HCT116 (cell line): Measurements from ENCODE around the gene COX18. TPM values are rescaled to one million over a fixed set of nuclear protein-coding genes. Genes with fewer than 3 reads are reported as not detected.

Experiments used
- ATAC-seq: fragments of 200-7000 bp; cut with Tn5 transposase; 2 replicates; pipeline ENCODE4 v1.9.1; 2020; ENCODE audit warnings: mild to moderate bottlenecking, moderate library complexity
- BruUV-seq: library from RNA; stranded (reverse); fragments of 400-500 nt; replicated peaks from 2 replicates; lab custom pipeline; 2021; lab: Mats Ljungman, UMichigan
- CTCF ChIA-PET: fragments of 300-600 bp; sonication (Branson Sonifier 250); formaldehyde crosslinking; loops from one replicate; lab custom pipeline; 2021; ENCODE audit warnings: antibody characterized with exemption; lab: Charles Lee
- POLR2A ChIA-PET: fragments of 300-600, 350-600 bp; sonication (Branson Sonifier 250); formaldehyde crosslinking; loops from one replicate; lab custom pipeline; 2021; ENCODE audit warnings: antibody characterized with exemption; lab: Charles Lee
- RAD21 ChIA-PET, 2 experiments: fragments of 300-600 bp; sonication (Branson Sonifier 250); formaldehyde crosslinking; loops; one replicate each; lab custom pipeline; 2023; ENCODE audit warnings: low total read pairs in 2 of 2; ENCODE audit not compliant: uncharacterized antibody in 2 of 2, unreplicated experiment in 2 of 2, low non-redundant PET in 1 of 2; lab: Charles Lee
- DNase-seq: peaks from one replicate; pipeline ENCODE4 v3.0.0-alpha.2; 2010; ENCODE audit warnings: low read depth, low spot score
- H2AFZ ChIP-seq: fragments of 200-600 bp; shearing (Covaris generic), sonication (generic); 2 replicates; pipeline ENCODE4 v1.6.1; 2017; ENCODE audit warnings: low read depth, mixed run types, mixed read lengths, antibody characterized with exemption, low read length; ENCODE audit not compliant: poor library complexity, severe bottlenecking
- H3K27ac ChIP-seq: 2 replicates; pipeline ENCODE4 v1.5.1; 2012; ENCODE audit warnings: low read depth, low read length
- H3K27me3 ChIP-seq: fragments of 200-600 bp; sonication (generic); 2 replicates; pipeline ENCODE4 v1.6.1; 2016; ENCODE audit warnings: mixed run types, low read length, mixed read lengths; ENCODE audit not compliant: insufficient read depth
- H3K36me3 ChIP-seq, 2 experiments: fragments of 200-500 bp in 1 of 2; fragments of 200-600 bp in 1 of 2; sonication (Bioruptor generic) in 1 of 2; sonication (generic) in 1 of 2; 2 replicates each; pipeline versions ENCODE4 v1.5.1 to v1.6.1; 2014 to 2016; ENCODE audit warnings: low read length in 2 of 2, inconsistent platforms in 1 of 2, mixed read lengths in 1 of 2, mixed run types in 1 of 2; ENCODE audit not compliant: insufficient read depth in 2 of 2, control insufficient read depth in 1 of 2
- H3K4me1 ChIP-seq, 2 experiments: fragments of 200-600 bp in 1 of 2; sonication (generic) in 1 of 2; 2 replicates each; pipeline versions ENCODE4 v1.5.1 to v1.6.1; 2012 to 2017; ENCODE audit warnings: low read length in 2 of 2, inconsistent platforms in 1 of 2, mild to moderate bottlenecking in 1 of 2, mixed read lengths in 1 of 2, mixed run types in 1 of 2, moderate library complexity in 1 of 2; ENCODE audit not compliant: insufficient read depth in 2 of 2, control insufficient read depth in 1 of 2
- H3K4me2 ChIP-seq: fragments of 200-600 bp; sonication (generic); 2 replicates; pipeline ENCODE4 v1.6.1; 2017; ENCODE audit warnings: mixed run types, low read length, mixed read lengths
- H3K4me3 ChIP-seq, 2 experiments: fragments of 200-600 bp in 1 of 2; sonication (generic) in 1 of 2; replicated peaks in 1 of 2; 2 replicates each; pipeline ENCODE4 v1.5.1; 2011 to 2016; ENCODE audit warnings: low read length in 2 of 2, control low read depth in 1 of 2, low read depth in 1 of 2, mild to moderate bottlenecking in 1 of 2, mixed read lengths in 1 of 2, mixed run types in 1 of 2
- H3K79me2 ChIP-seq: fragments of 200-600 bp; sonication (generic); 2 replicates; pipeline ENCODE4 v1.6.1; 2017; ENCODE audit warnings: mild to moderate bottlenecking, mixed run types, low read length, moderate library complexity, mixed read lengths; ENCODE audit not compliant: insufficient read depth
- H3K9ac ChIP-seq: fragments of 200-600 bp; sonication (generic); 2 replicates; pipeline ENCODE4 v1.6.1; 2016; ENCODE audit warnings: low read length, mixed read lengths
- H3K9me2 ChIP-seq: fragments of 200-600 bp; sonication (generic), shearing (Covaris generic); 2 replicates; pipeline ENCODE4 v1.6.1; 2017; ENCODE audit warnings: mixed run types, mild to moderate bottlenecking, moderate library complexity; ENCODE audit not compliant: insufficient read depth
- H3K9me3 ChIP-seq, 2 experiments: fragments of 200-500 bp in 1 of 2; fragments of 200-600 bp in 1 of 2; sonication (Bioruptor generic) in 1 of 2; sonication (generic) in 1 of 2; 2 replicates each; pipeline ENCODE4 v1.6.1; 2014 to 2017; ENCODE audit warnings: low read length in 2 of 2, mixed read lengths in 2 of 2, inconsistent platforms in 1 of 2, low read depth in 1 of 2, mild to moderate bottlenecking in 1 of 2, mixed run types in 1 of 2, moderate library complexity in 1 of 2; ENCODE audit not compliant: control insufficient read depth in 1 of 2, insufficient read depth in 1 of 2
- H4K20me1 ChIP-seq: fragments of 200-600 bp; sonication (generic), shearing (Covaris generic); 2 replicates; pipeline ENCODE4 v1.6.1; 2017; ENCODE audit warnings: mixed run types, mild to moderate bottlenecking, moderate library complexity; ENCODE audit not compliant: insufficient read depth
- CBX3 ChIP-seq: IDR thresholded peaks from 2 replicates; pipeline ENCODE4 v1.6.1; 2012; ENCODE audit warnings: low read depth
- CEBPB ChIP-seq: IDR thresholded peaks from 2 replicates; pipeline ENCODE4 v1.6.1; 2012; ENCODE audit warnings: low read depth
- EZH2 ChIP-seq: fragments of 200-600 bp; sonication (generic); IDR thresholded peaks from 2 replicates; pipeline ENCODE4 v1.6.1; 2017; ENCODE audit warnings: antibody characterized with exemption, mixed run types
- EZH2phosphoT487 ChIP-seq: fragments of 200-600 bp; IDR thresholded peaks from 2 replicates; pipeline ENCODE4 v1.6.1; 2018; ENCODE audit warnings: antibody characterized with exemption, borderline replicate concordance
- FOSL1 ChIP-seq: IDR thresholded peaks from 2 replicates; pipeline ENCODE4 v1.6.1; 2012; ENCODE audit warnings: low read depth
- JUND ChIP-seq: IDR thresholded peaks from 2 replicates; pipeline ENCODE4 v1.6.1; 2012
- POLR2A ChIP-seq: IDR thresholded peaks from 2 replicates; pipeline ENCODE4 v1.7.0; 2011; ENCODE audit warnings: borderline replicate concordance; ENCODE audit not compliant: insufficient read depth, insufficient read length; ENCODE audit errors: extremely low read depth
- POLR2AphosphoS5 ChIP-seq: IDR thresholded peaks from 2 replicates; pipeline ENCODE4 v1.6.1; 2011; ENCODE audit warnings: mild to moderate bottlenecking, low read depth, low read length, moderate library complexity
- SRF ChIP-seq: IDR thresholded peaks from 2 replicates; pipeline ENCODE4 v1.6.1; 2012; ENCODE audit warnings: low read depth
- YY1 ChIP-seq: IDR thresholded peaks from 2 replicates; pipeline ENCODE4 v1.6.1; 2011; ENCODE audit warnings: low read length, low read depth, moderate library complexity, mild to moderate bottlenecking; ENCODE audit not compliant: insufficient replicate concordance; ENCODE audit errors: extremely low read depth
- ZFX ChIP-seq: fragments of 450-650 bp; IDR thresholded peaks from 2 replicates; pipeline ENCODE4 v1.6.1; 2017
- ZNF274 ChIP-seq: fragments of 200-500 bp; sonication (Bioruptor generic); IDR thresholded peaks from 2 replicates; pipeline ENCODE4 v1.6.1; 2014; ENCODE audit warnings: mild to moderate bottlenecking, low read depth, low read length, inconsistent platforms
- intact Hi-C: fragments of 100-400 bp; cut with micrococcal nuclease; formaldehyde crosslinking; loops from 2 replicates; pipeline ENCODE4 v1.10.0; 2022
- total RNA-seq: library from RNA; stranded (reverse); gene quantifications from one replicate; pipeline ENCODE4 v1.2.1, GENCODE V29; 2021; ENCODE audit not compliant: unreplicated experiment
- TF ChIP-seq, protein P1 (sequence below): IDR thresholded peaks from 2 replicates; pipeline ENCODE4 v1.6.1; 2012; ENCODE audit warnings: low read depth
- TF ChIP-seq, protein P2 (sequence below), 3 experiments: fragments of 200-600 bp in 1 of 3; sonication (generic) in 1 of 3; IDR thresholded peaks in 2 of 3; conservative IDR thresholded peaks in 1 of 3; 2 replicates each; pipeline ENCODE4 v1.5.1; 2012 to 2017; ENCODE audit warnings: low read depth in 2 of 3, low read length in 2 of 3, antibody characterized with exemption in 1 of 3, borderline replicate concordance in 1 of 3, control low read depth in 1 of 3, mild to moderate bottlenecking in 1 of 3, mixed read lengths in 1 of 3, mixed run types in 1 of 3, moderate library complexity in 1 of 3; ENCODE audit not compliant: insufficient read depth in 1 of 3
- TF ChIP-seq, protein P3 (sequence below): IDR thresholded peaks from 2 replicates; pipeline ENCODE4 v1.6.1; 2012

The COX18 gene
- total RNA-seq, 1 experiment from 2014 or later = 12.5 TPM

DNA sequence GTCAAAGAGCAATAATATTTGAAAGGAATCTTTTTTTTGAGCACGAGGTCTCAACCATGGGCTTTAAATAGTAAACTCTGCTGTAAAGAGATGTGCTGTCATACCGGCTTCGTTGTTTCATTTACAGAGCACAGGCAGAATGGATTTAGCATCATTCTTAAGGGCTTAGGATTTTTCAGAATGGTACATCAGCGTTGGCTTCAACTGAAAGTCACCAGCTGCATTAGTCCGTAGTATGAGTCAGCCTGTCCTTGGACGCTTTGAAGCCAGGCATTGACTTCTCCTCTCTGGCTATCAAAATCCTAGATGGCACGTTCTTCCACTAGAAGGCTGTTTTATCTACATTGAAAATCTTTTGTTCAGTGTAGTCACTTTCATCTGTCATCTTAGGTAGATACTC is 23.6 kb downstream of the COX18 start:
- BruUV-seq = no TSS peak
- POLR2A ChIA-PET = no interaction called here
- DNase-seq = no peak

DNA sequence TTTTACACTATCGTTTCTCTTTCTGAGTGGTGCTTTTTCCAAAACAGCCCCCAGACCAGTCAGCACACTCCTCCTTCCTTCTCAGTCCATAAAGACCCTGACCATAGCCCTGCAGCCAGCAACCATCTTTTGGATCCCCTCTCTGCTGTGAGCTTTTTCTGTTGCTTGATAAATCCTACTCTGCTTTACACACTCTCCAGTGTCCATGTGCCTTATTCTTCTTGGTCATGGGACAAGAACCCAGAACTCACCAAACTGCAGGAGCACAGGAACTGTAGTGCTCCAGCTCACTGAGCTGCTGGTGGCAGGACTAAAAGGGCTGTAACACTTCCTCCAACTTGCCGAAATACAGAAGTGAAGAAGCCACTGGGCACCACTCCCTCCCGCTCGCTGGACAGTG is 32.5 kb downstream of the COX18 start:
- BruUV-seq = no TSS peak
- no peaks in the 10 kb centered on the region for H3K9me2 ChIP-seq
- H3K9ac ChIP-seq = no peak overlapping the region
- ATAC-seq (no peak), DNase-seq (no peak)
- intact Hi-C loops = loop anchor here (5.0 kb wide), 1 partner anchor 220 kb away; the partner anchor contains the start of gene ANKRD17
- no peaks in the 10 kb centered on the region for H3K36me3 ChIP-seq
- no peak overlapping the region for H3K4me3 ChIP-seq
- RAD21 ChIA-PET = no interaction called here
- CTCF ChIA-PET = no interaction called here
- H3K27ac ChIP-seq = no peak overlapping the region
- no peaks in the 10 kb centered on the region for H3K27me3 ChIP-seq
- no peak overlapping the region for H2AFZ ChIP-seq
- H3K4me1 ChIP-seq = peaks cover 0 to 3% of the 10 kb centered on the region in 2 experiments; a peak in 1 of 4 replicates
- H4K20me1 ChIP-seq = no peaks in the 10 kb centered on the region
- H3K4me2 ChIP-seq = no peak overlapping the region
- peaks cover 9 to 12% of the 10 kb centered on the region in 2 experiments; a peak in 3 of 4 replicates for H3K9me3 ChIP-seq
- no peaks in the 10 kb centered on the region for H3K79me2 ChIP-seq
- POLR2A ChIA-PET = no interaction called here
- TF ChIP-seq EZH2phosphoT487 (no peak), POLR2A (no peak), YY1 (no peak), ZNF274 (no peak), CBX3 (no peak), FOSL1 (no peak), EZH2 (no peak), JUND (no peak), POLR2AphosphoS5 (no peak), CEBPB (no peak), SRF (no peak)
- TF ChIP-seq, protein P1, sequence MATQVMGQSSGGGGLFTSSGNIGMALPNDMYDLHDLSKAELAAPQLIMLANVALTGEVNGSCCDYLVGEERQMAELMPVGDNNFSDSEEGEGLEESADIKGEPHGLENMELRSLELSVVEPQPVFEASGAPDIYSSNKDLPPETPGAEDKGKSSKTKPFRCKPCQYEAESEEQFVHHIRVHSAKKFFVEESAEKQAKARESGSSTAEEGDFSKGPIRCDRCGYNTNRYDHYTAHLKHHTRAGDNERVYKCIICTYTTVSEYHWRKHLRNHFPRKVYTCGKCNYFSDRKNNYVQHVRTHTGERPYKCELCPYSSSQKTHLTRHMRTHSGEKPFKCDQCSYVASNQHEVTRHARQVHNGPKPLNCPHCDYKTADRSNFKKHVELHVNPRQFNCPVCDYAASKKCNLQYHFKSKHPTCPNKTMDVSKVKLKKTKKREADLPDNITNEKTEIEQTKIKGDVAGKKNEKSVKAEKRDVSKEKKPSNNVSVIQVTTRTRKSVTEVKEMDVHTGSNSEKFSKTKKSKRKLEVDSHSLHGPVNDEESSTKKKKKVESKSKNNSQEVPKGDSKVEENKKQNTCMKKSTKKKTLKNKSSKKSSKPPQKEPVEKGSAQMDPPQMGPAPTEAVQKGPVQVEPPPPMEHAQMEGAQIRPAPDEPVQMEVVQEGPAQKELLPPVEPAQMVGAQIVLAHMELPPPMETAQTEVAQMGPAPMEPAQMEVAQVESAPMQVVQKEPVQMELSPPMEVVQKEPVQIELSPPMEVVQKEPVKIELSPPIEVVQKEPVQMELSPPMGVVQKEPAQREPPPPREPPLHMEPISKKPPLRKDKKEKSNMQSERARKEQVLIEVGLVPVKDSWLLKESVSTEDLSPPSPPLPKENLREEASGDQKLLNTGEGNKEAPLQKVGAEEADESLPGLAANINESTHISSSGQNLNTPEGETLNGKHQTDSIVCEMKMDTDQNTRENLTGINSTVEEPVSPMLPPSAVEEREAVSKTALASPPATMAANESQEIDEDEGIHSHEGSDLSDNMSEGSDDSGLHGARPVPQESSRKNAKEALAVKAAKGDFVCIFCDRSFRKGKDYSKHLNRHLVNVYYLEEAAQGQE = no peak
- TF ChIP-seq, protein P2, sequence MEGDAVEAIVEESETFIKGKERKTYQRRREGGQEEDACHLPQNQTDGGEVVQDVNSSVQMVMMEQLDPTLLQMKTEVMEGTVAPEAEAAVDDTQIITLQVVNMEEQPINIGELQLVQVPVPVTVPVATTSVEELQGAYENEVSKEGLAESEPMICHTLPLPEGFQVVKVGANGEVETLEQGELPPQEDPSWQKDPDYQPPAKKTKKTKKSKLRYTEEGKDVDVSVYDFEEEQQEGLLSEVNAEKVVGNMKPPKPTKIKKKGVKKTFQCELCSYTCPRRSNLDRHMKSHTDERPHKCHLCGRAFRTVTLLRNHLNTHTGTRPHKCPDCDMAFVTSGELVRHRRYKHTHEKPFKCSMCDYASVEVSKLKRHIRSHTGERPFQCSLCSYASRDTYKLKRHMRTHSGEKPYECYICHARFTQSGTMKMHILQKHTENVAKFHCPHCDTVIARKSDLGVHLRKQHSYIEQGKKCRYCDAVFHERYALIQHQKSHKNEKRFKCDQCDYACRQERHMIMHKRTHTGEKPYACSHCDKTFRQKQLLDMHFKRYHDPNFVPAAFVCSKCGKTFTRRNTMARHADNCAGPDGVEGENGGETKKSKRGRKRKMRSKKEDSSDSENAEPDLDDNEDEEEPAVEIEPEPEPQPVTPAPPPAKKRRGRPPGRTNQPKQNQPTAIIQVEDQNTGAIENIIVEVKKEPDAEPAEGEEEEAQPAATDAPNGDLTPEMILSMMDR (IDR thresholded peaks at IDR 0.05 in 2 of 3, conservative IDR thresholded peaks at IDR 0.05 in 1 of 3; ENCODE audit: borderline replicate concordance in 1 of 3, insufficient read depth in 1 of 3, low read depth in 2 of 3, low read length in 2 of 3) = no peak
- TF ChIP-seq, protein P3, sequence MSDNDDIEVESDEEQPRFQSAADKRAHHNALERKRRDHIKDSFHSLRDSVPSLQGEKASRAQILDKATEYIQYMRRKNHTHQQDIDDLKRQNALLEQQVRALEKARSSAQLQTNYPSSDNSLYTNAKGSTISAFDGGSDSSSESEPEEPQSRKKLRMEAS = no peak

More for the DNA sequence above, 23.6 kb downstream of the COX18 start:
- Histone ChIP-seq H3K27me3 (no peaks in the 10 kb centered on the region), H3K27ac (no peak overlapping the region), H4K20me1 (no peaks in the 10 kb centered on the region), H3K9me2 (no peaks in the 10 kb centered on the region), H3K4me2 (no peak overlapping the region), H2AFZ (no peak overlapping the region), H3K79me2 (no peaks in the 10 kb centered on the region), H3K36me3 (no peaks in the 10 kb centered on the region), H3K9me3 (no peaks in the 10 kb centered on the region), H3K4me1 (no peaks in the 10 kb centered on the region), H3K9ac (no peak overlapping the region), H3K4me3 (no peak overlapping the region)
- TF ChIP-seq ZFX (no peak), POLR2AphosphoS5 (no peak), YY1 (no peak)
- TF ChIP-seq, protein P3 = no peak
- ChIA-PET CTCF (no interaction called here), RAD21 (no interaction called here)
- intact Hi-C loops = no loop called here
- ATAC-seq = no peak
